ENCODE measurements around the gene MAP2K6.

DNA sequence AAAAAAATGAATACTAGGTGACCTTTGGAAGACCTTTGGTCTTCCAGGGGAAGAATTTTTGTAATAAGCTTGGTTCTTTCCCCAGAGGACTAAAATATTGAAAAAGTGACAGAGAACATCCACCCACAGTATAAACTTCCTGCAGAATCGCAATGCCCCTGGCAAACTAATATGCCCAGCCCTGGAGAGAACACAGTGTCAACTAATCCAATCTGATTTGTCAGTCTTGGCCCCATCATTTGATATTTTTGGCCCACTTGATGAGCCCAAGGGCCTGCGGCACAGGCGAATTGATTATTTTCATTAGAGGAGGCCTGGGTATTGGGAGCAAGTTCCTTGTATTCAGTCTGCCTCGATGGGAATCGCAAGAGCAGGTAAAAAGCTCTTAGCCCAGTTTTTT is 98.4 kb downstream of the MAP2K6 start:
- TF ChIP-seq EZH2phosphoT487 (IDR thresholded peaks at IDR 0.05; ENCODE audit: insufficient read depth, low read depth): no peak
- no peak for TF ChIP-seq EZH2 (IDR thresholded peaks at IDR 0.05; ENCODE audit: insufficient read depth, poor library complexity, severe bottlenecking)
